Measurements from ENCODE around the gene PKDCC.

DNA sequence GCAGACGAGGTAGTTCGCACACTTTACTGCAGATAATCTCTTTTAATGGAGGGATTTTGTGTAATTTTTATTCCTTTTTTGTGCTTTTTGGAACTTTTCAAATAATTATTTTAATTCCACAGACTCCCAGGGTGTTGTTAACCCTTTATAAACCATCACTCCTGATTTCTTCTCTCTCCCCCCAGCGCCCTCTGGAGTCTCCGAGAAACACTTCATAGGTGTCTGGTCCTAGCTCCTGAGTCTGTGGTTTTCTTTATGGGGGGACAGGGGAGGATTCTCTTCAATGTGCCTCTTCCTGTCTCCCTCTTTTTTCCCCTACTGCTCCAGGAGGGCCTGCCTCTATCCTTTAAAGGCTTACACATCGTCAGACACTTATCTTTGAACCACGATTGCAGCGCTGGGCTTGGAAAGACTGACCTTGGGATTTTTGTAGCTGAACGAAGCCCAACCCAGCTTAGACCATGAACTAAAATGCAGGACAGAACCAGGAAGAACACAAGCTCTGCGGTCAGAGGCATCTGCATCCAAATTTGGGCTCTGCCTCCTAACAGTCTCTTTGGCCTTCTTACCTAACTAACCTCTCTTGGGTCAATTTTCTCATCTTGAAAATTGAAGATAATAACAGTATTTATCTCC lies 7.1 kb upstream of the PKDCC start:
- TF ChIP-seq, protein P1, sequence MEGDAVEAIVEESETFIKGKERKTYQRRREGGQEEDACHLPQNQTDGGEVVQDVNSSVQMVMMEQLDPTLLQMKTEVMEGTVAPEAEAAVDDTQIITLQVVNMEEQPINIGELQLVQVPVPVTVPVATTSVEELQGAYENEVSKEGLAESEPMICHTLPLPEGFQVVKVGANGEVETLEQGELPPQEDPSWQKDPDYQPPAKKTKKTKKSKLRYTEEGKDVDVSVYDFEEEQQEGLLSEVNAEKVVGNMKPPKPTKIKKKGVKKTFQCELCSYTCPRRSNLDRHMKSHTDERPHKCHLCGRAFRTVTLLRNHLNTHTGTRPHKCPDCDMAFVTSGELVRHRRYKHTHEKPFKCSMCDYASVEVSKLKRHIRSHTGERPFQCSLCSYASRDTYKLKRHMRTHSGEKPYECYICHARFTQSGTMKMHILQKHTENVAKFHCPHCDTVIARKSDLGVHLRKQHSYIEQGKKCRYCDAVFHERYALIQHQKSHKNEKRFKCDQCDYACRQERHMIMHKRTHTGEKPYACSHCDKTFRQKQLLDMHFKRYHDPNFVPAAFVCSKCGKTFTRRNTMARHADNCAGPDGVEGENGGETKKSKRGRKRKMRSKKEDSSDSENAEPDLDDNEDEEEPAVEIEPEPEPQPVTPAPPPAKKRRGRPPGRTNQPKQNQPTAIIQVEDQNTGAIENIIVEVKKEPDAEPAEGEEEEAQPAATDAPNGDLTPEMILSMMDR (IDR thresholded peaks at IDR 0.05): no peak
- no peak for TF ChIP-seq POLR2A (IDR thresholded peaks at IDR 0.05)
